Iris pigment epithelial cell (primary cell): ENCODE data around the gene LRBA.

Experiments used
- DNase-seq: peaks from one replicate; pipeline ENCODE4 v3.0.0-alpha.2; 2011; ENCODE audit warnings: low read depth

LRBA gene

GRCh38 chr4:150875367-150875766 lies 139.7 kb downstream of the LRBA start:
- no peak for DNase-seq

- no peak for DNase-seq
These were observed 140.5 kb downstream of the LRBA start for GRCh38 chr4:150874338-150875226.

GRCh38 chr4:150867148-150867547 lies 147.9 kb downstream of the LRBA start:
- peak; percentile 78 for DNase-seq

- DNase-seq = no peak
These were observed 151.6 kb downstream of the LRBA start for GRCh38 chr4:150863456-150863855.

GRCh38 chr4:150862829-150863228 lies 152.3 kb downstream of the LRBA start:
- no peak for DNase-seq

GRCh38 chr4:150859453-150859852 lies 155.6 kb downstream of the LRBA start:
- DNase-seq = no peak

GRCh38 chr4:150855981-150856510 lies 159.0 kb downstream of the LRBA start:
- DNase-seq = no peak

GRCh38 chr4:150854600-150854999 lies 160.5 kb downstream of the LRBA start:
- DNase-seq = no peak

- DNase-seq = no peak
These were observed 161.2 kb downstream of the LRBA start for GRCh38 chr4:150853882-150854281.

GRCh38 chr4:150852216-150852615 lies 162.9 kb downstream of the LRBA start:
- no peak for DNase-seq

GRCh38 chr4:150849016-150849415 lies 166.1 kb downstream of the LRBA start:
- peak; percentile 1 for DNase-seq

- DNase-seq = no peak
These were observed 186.9 kb downstream of the LRBA start for GRCh38 chr4:150828159-150828558.

GRCh38 chr4:150827226-150827625 lies 187.9 kb downstream of the LRBA start:
- no peak for DNase-seq

- no peak for DNase-seq
These were observed 188.8 kb downstream of the LRBA start for GRCh38 chr4:150826306-150826705.

GRCh38 chr4:150822407-150822806 lies 192.7 kb downstream of the LRBA start:
- DNase-seq = no peak

- DNase-seq = no peak
These were observed 193.4 kb downstream of the LRBA start for GRCh38 chr4:150821641-150822040.

- no peak for DNase-seq
These were observed 194.7 kb downstream of the LRBA start for GRCh38 chr4:150820409-150820808.

GRCh38 chr4:150818661-150819060 lies 196.4 kb downstream of the LRBA start:
- DNase-seq = peak; percentile 90

GRCh38 chr4:150817804-150818528 lies 197.1 kb downstream of the LRBA start:
- no peak for DNase-seq

- no peak for DNase-seq
These were observed 198.1 kb downstream of the LRBA start for GRCh38 chr4:150817017-150817416.

GRCh38 chr4:150816491-150816890 lies 198.6 kb downstream of the LRBA start:
- DNase-seq = peak; percentile 27

GRCh38 chr4:150814873-150815272 lies 200.2 kb downstream of the LRBA start:
- DNase-seq = no peak
